Erythroblast (primary cell): Measurements from ENCODE around the gene TIMM13.
"Not testable (repeated sequence)": the region's sequence is repeated elsewhere in the genome, so short reads cannot be mapped to it uniquely, and the experiment has no call there.

Source experiments
- GATA1 ChIP-seq: IDR thresholded peaks from 2 replicates; pipeline ENCODE4 v1.6.1; 2011; ENCODE audit warnings: low read depth, mild to moderate bottlenecking, control low read depth, low read length, moderate library complexity
- POLR2A ChIP-seq: IDR thresholded peaks from 2 replicates; pipeline ENCODE4 v1.6.1; 2011; ENCODE audit warnings: mild to moderate bottlenecking, low read length

DNA sequence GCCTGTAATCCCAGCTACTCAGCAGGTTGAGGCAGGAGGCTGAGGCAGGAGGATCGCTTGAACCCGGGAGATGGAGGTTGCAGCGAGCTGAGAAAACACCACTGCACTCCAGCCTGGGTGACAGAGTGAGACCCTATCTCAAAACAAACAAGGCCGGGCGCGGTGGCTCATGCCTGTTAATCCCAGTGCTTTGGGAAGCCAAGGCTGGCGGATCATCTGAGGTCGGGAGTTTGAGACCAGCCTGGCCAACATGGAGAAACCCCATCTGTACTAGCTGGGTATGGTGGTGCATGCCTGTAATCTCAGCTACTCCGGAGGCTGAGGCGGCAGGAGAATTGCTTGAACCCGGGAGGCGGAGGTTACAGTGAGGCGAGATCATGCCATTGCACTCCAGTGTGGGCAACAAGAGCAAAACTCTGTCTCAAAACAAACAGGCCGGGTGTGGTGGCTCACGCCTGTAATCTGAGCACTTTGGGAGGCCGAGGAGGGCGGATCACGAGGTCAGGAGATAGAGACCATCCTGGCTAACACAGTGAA is 32.0 kb downstream of the TIMM13 start:
- TF ChIP-seq POLR2A, GATA1: not testable (repeated sequence)
